ENCODE measurements around the gene PRKAR1B.

Gene PRKAR1B

GRCh38 chr7:601036-601594 lies 126.0 kb downstream of the PRKAR1B start:
- DNase-seq, result no peak

- no peak for DNase-seq
These were observed 126.7 kb downstream of the PRKAR1B start for GRCh38 chr7:600149-601035.

- DNase-seq, result no peak
These were observed 128.2 kb downstream of the PRKAR1B start for GRCh38 chr7:598899-599298.

GRCh38 chr7:597348-598178 lies 129.5 kb downstream of the PRKAR1B start:
- DNase-seq, result no peak

- no peak for DNase-seq
These were observed 130.3 kb downstream of the PRKAR1B start for GRCh38 chr7:596819-597182.

- DNase-seq, result no peak
These were observed 130.8 kb downstream of the PRKAR1B start for GRCh38 chr7:596071-596818.

GRCh38 chr7:595621-596010 lies 131.5 kb downstream of the PRKAR1B start:
- DNase-seq, result peak; percentile 32

GRCh38 chr7:594920-595620 lies 132.0 kb downstream of the PRKAR1B start:
- DNase-seq, result no peak

- no peak for DNase-seq
These were observed 132.7 kb downstream of the PRKAR1B start for GRCh38 chr7:594212-594913.

- DNase-seq, result peak; percentile 26
These were observed 133.6 kb downstream of the PRKAR1B start for GRCh38 chr7:593324-594115.

GRCh38 chr7:591856-592628 lies 135.0 kb downstream of the PRKAR1B start:
- DNase-seq, result no peak

- DNase-seq, result no peak
These were observed 136.1 kb downstream of the PRKAR1B start for GRCh38 chr7:590731-591551.

GRCh38 chr7:589781-590575 lies 137.1 kb downstream of the PRKAR1B start:
- no peak for DNase-seq

- DNase-seq, result no peak
These were observed 139.3 kb downstream of the PRKAR1B start for GRCh38 chr7:587767-588166.

GRCh38 chr7:586494-586893 lies 140.6 kb downstream of the PRKAR1B start:
- no peak for DNase-seq

- no peak for DNase-seq
These were observed 141.2 kb downstream of the PRKAR1B start for GRCh38 chr7:585873-586272.

GRCh38 chr7:585229-585711 lies 141.8 kb downstream of the PRKAR1B start:
- DNase-seq, result peak; percentile 88

- no peak for DNase-seq
These were observed 142.3 kb downstream of the PRKAR1B start for GRCh38 chr7:584820-585219.

All from activated CD4-positive, alpha-beta T cell treated with anti-CD3 and anti-CD28 coated beads, Interleukin-10, Interleukin-2, amounts not matched to agents 100 ng/mL and 50 ng/mL, durations not matched to agents 16 hours and 8 hours (primary cell).